Tibial nerve (tissue), 4 donors: Measurements from ENCODE around the gene HOXD9. TPM values are rescaled to one million over a fixed set of nuclear protein-coding genes. Genes with fewer than 3 reads are reported as not detected.

Experiments used
- DNase-seq, 2 donors: peaks; one replicate each; pipeline ENCODE4 v3.0.0-alpha.2; 2019; ENCODE audit warnings: low spot score in 2 of 2
- H3K27ac ChIP-seq, 4 donors: fragments of 200-600 bp; sonication (generic) in 3 of 4; one replicate each; pipeline ENCODE4 v1.5.1; 2017 to 2019; ENCODE audit warnings: mild to moderate bottlenecking in 1 of 4
- H3K27me3 ChIP-seq, 2 donors: fragments of 200-600 bp; sonication (generic) in 1 of 2; one replicate each; pipeline versions ENCODE4 v1.5.1 to v1.6.0; 2017 to 2019
- H3K36me3 ChIP-seq, 3 donors: fragments of 200-600 bp; sonication (generic); one replicate each; pipeline ENCODE4 v1.5.1; 2018 to 2019
- H3K4me1 ChIP-seq, 4 donors: fragments of 200-600 bp; sonication (generic) in 3 of 4; one replicate each; pipeline ENCODE4 v1.5.1; 2017 to 2019
- H3K4me3 ChIP-seq, 4 donors: fragments of 200-600 bp; sonication (generic) in 3 of 4; one replicate each; pipeline ENCODE4 v1.5.1; 2017 to 2019; ENCODE audit warnings: mild to moderate bottlenecking in 1 of 4, moderate library complexity in 1 of 4
- H3K9me3 ChIP-seq, 4 donors: fragments of 200-600 bp; sonication (generic) in 3 of 4; one replicate each; pipeline ENCODE4 v1.5.1; 2017 to 2019
- CTCF ChIP-seq, 5 experiments: fragments of 200-600 bp in 3 of 5; fragments of 450-650 bp in 2 of 5; sonication (generic) in 3 of 5; IDR thresholded peaks; one replicate each; pipeline ENCODE4 v1.5.1; 2016 to 2019; ENCODE audit warnings: antibody characterized with exemption in 5 of 5, mild to moderate bottlenecking in 3 of 5, moderate library complexity in 2 of 5
- EP300 ChIP-seq, 2 donors: sonication (generic); formaldehyde crosslinking; IDR thresholded peaks; one replicate each; pipeline ENCODE4 v1.6.1; 2017; ENCODE audit warnings: antibody characterized with exemption in 2 of 2, mild to moderate bottlenecking in 1 of 2
- POLR2A ChIP-seq, 2 donors: fragments of 450-650 bp; IDR thresholded peaks; one replicate each; pipeline ENCODE4 v1.6.1; 2017; ENCODE audit warnings: antibody characterized with exemption in 2 of 2, mild to moderate bottlenecking in 2 of 2, moderate library complexity in 2 of 2
- WGBS, 2 donors: methylation state at CpG; one replicate each; pipeline ENCODE4 v1.1.5; 2018; 5-methylcytosine and 5-hydroxymethylcytosine counted together
- total RNA-seq, 4 donors: library from RNA; depleted of rRNA; stranded (reverse); fragments of >200 nt; gene quantifications; one replicate each; pipeline ENCODE4 v1.1.0, GENCODE V29; 2016

Gene HOXD9
- total RNA-seq, 4 donors from 2014 or later: 1.9 to 9.4 (median 5.9) TPM

- DNase-seq: no peak
- Histone ChIP-seq H3K36me3 (no peaks in the 10 kb centered on the region), H3K9me3 (peaks cover 0 to 4% (median 0%) of the 10 kb centered on the region in 4 donors), H3K27me3 (peaks cover 6 to 82% of the 10 kb centered on the region in 2 donors), H3K27ac (no peak overlapping the region), H3K4me3 (no peak overlapping the region), H3K4me1 (peaks cover 0 to 26% (median 0%) of the 10 kb centered on the region in 4 donors)
- TF ChIP-seq POLR2A (IDR thresholded peaks at IDR 0.05): no peak
- no peak for TF ChIP-seq EP300 (IDR thresholded peaks at IDR 0.05)
- no peak for TF ChIP-seq CTCF (IDR thresholded peaks at IDR 0.05)
- 60 to 75% methylated on average over 1 to 4 of the region's 5 CpGs for WGBS, 2 donors
These were observed 46.7 kb downstream of the HOXD9 start for GRCh38 chr2:176169181-176169580.

GRCh38 chr2:176169711-176170110, 47.2 kb downstream of the HOXD9 start:
- Histone ChIP-seq H3K4me1 (peaks cover 0 to 29% (median 0%) of the 10 kb centered on the region in 4 donors), H3K36me3 (no peaks in the 10 kb centered on the region), H3K4me3 (no peak overlapping the region), H3K27me3 (peaks cover 6 to 82% of the 10 kb centered on the region in 2 donors), H3K27ac (no peak overlapping the region), H3K9me3 (no peaks in the 10 kb centered on the region)
- no peak for TF ChIP-seq POLR2A (IDR thresholded peaks at IDR 0.05)
- TF ChIP-seq EP300 (IDR thresholded peaks at IDR 0.05): no peak
- no peak for TF ChIP-seq CTCF (IDR thresholded peaks at IDR 0.05)
- WGBS, 2 donors: 84 to 86% methylated on average over 2 of the region's 2 CpGs
- DNase-seq: no peak

- no peak overlapping the region for H3K4me3 ChIP-seq
- peaks cover 3 to 78% of the 10 kb centered on the region in 2 donors for H3K27me3 ChIP-seq
- WGBS, 2 donors: 95 to 100% methylated on average over 1 of the region's 1 CpG
- H3K36me3 ChIP-seq: no peaks in the 10 kb centered on the region
- no peak for TF ChIP-seq CTCF (IDR thresholded peaks at IDR 0.05)
- TF ChIP-seq EP300 (IDR thresholded peaks at IDR 0.05): no peak
- TF ChIP-seq POLR2A (IDR thresholded peaks at IDR 0.05): no peak
- no peak for DNase-seq
- H3K4me1 ChIP-seq: peaks cover 0 to 24% (median 0%) of the 10 kb centered on the region in 4 donors
- H3K9me3 ChIP-seq: no peaks in the 10 kb centered on the region
- H3K27ac ChIP-seq: no peak overlapping the region
These were observed 48.2 kb downstream of the HOXD9 start for GRCh38 chr2:176170602-176171305.

DNA sequence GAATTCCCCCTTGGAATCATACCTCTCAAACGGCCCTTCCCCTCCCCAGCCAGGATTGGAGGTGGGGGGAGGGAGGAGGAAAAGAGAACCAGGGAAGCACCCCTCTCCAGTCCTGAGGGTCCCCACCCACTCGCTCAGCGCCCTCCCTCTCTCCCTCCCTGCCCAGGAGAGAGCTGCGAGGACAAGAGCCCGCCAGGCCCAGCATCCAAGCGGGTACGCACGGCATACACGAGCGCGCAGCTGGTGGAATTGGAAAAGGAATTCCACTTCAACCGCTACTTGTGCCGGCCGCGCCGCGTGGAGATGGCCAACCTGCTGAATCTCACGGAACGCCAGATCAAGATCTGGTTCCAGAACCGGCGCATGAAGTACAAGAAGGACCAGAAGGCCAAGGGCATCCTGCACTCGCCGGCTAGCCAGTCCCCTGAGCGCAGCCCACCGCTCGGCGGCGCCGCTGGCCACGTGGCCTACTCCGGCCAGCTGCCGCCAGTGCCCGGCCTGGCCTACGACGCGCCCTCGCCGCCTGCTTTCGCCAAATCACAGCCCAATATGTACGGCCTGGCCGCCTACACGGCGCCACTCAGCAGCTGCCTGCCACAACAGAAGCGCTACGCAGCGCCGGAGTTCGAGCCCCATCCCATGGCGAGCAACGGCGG, 49.0 kb downstream of the HOXD9 start:
- Histone ChIP-seq H3K36me3 (no peaks in the 10 kb centered on the region), H3K4me3 (no peak overlapping the region), H3K4me1 (peaks cover 0 to 22% (median 0%) of the 10 kb centered on the region in 4 donors), H3K27ac (no peak overlapping the region), H3K27me3 (peaks cover 3 to 73% of the 10 kb centered on the region in 2 donors), H3K9me3 (no peaks in the 10 kb centered on the region)
- TF ChIP-seq EP300 (IDR thresholded peaks at IDR 0.05) (no peak), CTCF (IDR thresholded peaks at IDR 0.05) (no peak), POLR2A (IDR thresholded peaks at IDR 0.05) (no peak)
- no peak for DNase-seq
- WGBS, 2 donors: 48 to 54% methylated on average over 34 to 47 of the region's 51 CpGs
